AG09309 (cell line): ENCODE data around the gene CNN2.

ENCODE experiments used
- DNase-seq: peaks from one replicate; pipeline ENCODE4 v3.0.0-alpha.2; 2010; ENCODE audit warnings: low read depth
- H3K4me3 ChIP-seq: 2 replicates; pipeline ENCODE4 v1.5.1; 2011; ENCODE audit warnings: mild to moderate bottlenecking, low read depth, low read length, moderate library complexity; ENCODE audit not compliant: control insufficient read depth
- CTCF ChIP-seq: IDR thresholded peaks from 2 replicates; pipeline ENCODE4 v1.5.1; 2011; ENCODE audit warnings: mild to moderate bottlenecking, low read depth, low read length, inconsistent platforms; ENCODE audit not compliant: insufficient read depth, control insufficient read depth; ENCODE audit errors: missing control alignments

The CNN2 gene

GRCh38 chr19:1049800-1050199 is 23.4 kb downstream of the CNN2 start:
- no peak for DNase-seq
- no peak overlapping the region for H3K4me3 ChIP-seq
- TF ChIP-seq CTCF = no peak

- no peak for TF ChIP-seq CTCF
- H3K4me3 ChIP-seq = no peak overlapping the region
- no peak for DNase-seq
Observed at GRCh38 chr19:1050989-1051788, 24.8 kb downstream of the CNN2 start.

- TF ChIP-seq CTCF = no peak
- no peak for DNase-seq
- no peak overlapping the region for H3K4me3 ChIP-seq
Observed at GRCh38 chr19:1051791-1052190, 25.4 kb downstream of the CNN2 start.

GRCh38 chr19:1052349-1052975 is 26.1 kb downstream of the CNN2 start:
- DNase-seq = no peak
- TF ChIP-seq CTCF = no peak
- H3K4me3 ChIP-seq = no peak overlapping the region

- no peak for TF ChIP-seq CTCF
- H3K4me3 ChIP-seq = no peak overlapping the region
- DNase-seq = no peak
Observed at GRCh38 chr19:1053176-1054101, 27.0 kb downstream of the CNN2 start.
